Dedifferentiated amniotic fluid mesenchymal stem cell (primary cell): ENCODE results near the gene SDK2.

Source experiments
- DNase-seq: peaks from one replicate; pipeline ENCODE4 v3.0.0-alpha.2; 2016; ENCODE audit errors: extremely low spot score

SDK2 gene, protein sequence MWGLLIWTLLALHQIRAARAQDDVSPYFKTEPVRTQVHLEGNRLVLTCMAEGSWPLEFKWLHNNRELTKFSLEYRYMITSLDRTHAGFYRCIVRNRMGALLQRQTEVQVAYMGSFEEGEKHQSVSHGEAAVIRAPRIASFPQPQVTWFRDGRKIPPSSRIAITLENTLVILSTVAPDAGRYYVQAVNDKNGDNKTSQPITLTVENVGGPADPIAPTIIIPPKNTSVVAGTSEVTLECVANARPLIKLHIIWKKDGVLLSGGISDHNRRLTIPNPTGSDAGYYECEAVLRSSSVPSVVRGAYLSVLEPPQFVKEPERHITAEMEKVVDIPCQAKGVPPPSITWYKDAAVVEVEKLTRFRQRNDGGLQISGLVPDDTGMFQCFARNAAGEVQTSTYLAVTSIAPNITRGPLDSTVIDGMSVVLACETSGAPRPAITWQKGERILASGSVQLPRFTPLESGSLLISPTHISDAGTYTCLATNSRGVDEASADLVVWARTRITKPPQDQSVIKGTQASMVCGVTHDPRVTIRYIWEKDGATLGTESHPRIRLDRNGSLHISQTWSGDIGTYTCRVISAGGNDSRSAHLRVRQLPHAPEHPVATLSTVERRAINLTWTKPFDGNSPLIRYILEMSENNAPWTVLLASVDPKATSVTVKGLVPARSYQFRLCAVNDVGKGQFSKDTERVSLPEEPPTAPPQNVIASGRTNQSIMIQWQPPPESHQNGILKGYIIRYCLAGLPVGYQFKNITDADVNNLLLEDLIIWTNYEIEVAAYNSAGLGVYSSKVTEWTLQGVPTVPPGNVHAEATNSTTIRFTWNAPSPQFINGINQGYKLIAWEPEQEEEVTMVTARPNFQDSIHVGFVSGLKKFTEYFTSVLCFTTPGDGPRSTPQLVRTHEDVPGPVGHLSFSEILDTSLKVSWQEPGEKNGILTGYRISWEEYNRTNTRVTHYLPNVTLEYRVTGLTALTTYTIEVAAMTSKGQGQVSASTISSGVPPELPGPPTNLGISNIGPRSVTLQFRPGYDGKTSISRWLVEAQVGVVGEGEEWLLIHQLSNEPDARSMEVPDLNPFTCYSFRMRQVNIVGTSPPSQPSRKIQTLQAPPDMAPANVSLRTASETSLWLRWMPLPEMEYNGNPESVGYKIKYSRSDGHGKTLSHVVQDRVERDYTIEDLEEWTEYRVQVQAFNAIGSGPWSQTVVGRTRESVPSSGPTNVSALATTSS (N-terminal part only)

DNA sequence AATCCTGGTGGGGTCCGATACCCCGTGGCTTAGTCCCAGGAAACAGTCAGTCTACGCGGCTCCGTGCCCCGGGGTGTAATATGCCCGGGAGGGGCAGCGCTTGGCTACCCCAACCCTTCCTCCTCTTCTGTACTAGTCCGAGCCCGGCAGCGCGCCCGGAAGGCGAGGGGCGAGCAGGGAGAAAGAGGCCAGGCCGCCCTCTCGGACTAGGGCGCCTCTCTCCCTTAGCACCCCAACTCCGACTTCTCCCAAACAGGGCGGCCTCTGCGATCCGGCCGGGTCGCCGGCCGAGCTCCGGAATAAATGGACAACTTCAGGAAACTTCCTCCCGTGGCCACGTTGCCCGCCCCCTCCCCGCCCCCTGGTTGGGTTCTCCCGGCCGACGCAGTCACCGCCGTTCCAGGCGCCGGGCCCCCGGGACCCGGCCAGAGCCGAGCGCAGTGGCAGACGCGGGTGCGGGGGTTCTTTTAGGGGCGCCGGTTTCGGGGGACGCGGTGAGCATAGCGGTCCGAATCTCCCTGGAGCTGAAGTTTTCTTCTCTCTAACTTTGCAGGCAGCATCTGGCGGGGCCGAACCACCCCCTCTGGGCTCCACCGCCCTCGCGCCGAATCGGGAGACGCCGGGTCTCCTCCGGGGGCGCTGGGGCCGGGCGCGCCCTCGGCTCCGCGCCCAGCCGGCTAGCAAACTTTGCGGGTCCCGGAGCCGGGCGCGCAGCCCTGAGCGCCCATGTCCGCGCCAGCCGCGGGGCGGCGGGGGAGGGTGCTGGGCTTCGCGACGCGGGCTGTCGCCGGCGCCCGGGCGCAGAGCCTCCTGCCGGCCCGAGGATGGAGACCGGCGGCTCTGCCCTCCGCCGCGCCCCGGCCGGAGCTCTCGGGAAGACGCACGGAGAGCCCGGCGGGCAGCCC is at the start of gene SDK2:
SDK2 (minus strand) TSS at position 301 of the 905 bp plus-strand sequence. CDS start 357 bp downstream, outside the sequence.
- no peak for DNase-seq

DNA sequence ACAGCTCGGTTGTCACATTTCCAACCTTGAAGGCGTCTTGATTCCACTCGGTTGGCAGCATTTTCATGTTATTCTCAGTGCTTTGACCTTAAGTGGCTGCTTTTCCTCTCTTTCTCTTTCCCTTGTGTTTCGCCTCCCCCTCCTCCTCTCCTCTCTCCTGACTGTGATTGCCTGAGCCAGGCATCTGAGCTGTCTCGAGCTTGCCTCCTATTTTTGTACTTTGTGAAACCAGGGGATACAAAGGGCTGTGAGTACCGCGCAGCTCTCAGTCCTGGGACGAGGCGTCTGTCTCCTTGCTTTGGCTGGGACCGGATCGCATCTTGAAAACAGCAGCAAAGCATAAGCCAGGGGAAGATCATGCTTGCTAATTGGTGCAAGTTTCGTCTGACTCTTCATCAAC is 48.8 kb upstream of the SDK2 start:
- DNase-seq = no peak

DNA sequence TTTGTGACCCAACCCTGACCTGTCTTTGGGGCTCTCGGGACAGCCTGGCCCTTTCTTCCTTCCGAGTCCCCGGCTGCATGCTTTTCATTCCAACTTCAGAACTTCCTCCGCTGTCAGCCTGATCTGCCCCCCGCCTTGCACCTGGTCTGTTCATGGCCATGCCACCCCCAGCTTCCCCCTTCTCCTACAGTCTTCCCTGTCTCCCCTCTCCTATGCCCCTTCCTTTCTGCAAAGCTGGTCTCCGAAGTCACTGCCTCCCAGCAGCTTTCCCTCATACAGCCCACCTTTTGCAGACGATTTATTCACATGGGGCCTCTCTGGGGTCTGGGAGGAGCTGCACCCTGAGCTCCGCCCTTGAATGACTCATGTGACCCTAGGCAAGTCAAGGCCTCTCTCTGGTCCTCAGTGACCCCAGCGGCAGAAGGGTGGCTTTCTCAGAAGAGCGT is 47.1 kb upstream of the SDK2 start:
- no peak for DNase-seq

DNA sequence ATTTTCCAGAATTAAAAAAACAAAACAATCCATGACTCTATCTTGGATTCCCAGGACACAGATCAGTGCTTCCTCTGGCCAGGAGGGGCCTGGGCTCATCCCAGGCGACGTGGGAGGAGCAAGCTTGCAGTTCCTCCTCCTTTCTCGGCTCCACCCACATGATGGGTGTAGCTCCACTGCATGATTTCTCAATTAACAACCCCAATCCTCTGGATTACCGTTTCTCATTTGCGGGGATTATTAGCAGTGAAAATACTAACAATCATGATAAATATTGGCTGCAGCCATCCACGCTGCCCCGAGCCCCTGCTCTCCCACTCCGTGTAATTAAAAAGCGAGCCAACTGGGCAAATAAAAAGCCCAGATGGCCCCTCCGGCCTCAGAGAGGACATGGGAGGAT is 46.4 kb upstream of the SDK2 start:
- DNase-seq = no peak

DNA sequence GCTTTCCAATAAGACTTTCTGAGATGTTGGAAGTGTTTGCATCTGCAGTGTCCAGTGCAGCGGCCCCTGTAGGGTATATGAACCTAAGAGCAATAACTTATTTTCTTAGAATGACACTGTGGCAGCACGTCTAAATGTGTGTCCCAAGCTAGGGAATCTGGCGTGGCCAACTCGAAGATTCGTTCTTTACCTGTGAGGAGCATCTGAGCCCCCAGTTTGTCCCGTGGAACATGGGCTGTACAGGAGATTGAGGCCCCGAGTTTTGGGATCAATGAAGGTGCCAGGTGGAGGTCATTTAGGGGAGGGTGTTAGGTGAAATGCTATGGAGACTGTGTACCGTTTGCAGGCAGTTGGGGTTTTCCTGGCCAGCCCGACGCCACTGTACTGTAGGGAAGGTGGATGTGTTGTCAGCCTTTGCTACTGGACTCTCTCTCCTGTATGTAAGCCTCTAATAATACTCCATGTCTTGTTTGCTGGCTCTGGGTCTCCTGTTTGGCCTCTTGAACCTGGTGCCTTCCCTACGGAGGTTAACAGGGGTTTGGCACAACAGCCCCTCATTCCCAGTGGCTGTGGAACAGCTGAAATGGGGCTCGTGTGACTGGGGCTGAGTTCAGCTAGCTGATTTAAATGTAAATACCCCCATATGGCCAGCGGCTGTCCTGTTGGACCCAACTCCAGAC is 45.5 kb upstream of the SDK2 start:
- DNase-seq = no peak

DNA sequence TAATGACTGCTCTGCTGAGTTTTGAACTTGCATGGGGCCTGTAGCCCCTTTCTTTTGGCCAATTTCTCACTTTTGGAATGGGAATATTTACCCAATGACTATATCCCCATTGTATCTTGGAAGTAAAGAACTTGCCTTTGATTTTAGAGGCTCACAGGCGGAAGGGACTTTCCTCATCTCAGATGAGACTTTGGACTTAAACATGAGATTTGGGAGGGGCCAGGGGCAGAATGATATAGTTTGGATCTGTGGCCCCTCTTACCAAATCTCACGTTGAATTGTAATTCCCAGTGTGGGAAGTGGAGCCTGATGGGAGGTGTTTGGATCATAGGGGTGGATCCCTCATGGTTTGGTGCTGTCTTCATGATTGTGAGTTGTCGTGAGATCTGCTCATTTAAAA is 42.7 kb upstream of the SDK2 start:
- no peak for DNase-seq

DNA sequence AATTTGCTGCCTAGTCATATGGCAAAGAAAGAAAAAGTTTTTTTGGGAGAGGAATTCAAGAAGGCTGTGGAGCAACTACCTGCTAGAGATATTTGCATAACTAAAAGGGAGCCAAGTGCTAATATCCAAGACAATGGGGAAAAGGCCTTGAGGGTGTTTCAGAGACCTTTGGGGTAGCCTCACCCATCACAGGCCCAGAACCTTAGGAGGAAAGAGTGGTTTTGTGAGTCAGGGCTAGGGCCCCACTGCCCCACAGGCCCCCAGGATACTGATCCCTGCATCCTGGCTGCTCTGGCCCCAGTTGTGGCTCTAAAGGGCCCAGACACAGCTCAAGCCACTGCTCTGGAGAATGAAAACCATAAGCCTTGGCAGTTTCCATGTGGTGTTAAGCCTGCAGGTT is 41.9 kb upstream of the SDK2 start:
- DNase-seq = no peak

DNA sequence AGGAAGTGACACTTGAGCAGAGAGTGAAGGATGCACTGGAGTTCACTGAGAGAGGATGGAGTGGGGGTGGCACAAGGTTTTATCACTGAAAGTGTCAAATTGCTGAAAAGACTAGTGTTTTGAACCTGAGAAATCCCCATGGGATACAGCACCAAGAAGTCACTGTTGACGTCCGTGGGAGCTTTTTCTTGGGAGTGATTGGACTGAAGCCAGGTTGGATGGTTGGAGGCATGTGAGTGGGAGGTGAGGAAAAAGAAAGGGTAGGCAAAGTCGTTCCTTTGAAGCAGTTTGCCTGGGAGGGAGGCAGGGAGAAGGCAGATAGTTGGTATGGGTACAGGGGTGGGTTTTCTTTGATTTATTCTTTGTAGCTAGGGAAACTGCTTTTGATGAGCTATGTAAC is 39.9 kb upstream of the SDK2 start:
- no peak for DNase-seq

DNA sequence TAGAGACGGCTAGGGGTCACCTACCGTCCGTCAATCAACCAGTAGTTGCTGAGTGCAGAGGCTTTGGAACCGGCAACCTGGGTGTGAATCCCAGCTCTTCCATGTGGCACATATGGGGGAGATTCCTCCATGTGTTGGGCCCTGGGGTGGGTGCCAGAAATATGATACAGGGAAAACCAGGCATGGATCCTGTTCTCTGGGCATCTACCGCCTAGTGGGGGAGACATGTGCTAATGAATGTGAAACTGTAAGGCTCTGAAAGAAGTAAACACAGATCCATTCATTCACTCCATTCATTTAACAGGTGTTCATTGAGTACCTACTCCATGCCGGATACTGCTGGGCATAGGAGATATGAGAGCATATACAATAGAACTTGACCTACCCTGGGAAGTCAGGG is 39.5 kb upstream of the SDK2 start:
- DNase-seq = no peak

DNA sequence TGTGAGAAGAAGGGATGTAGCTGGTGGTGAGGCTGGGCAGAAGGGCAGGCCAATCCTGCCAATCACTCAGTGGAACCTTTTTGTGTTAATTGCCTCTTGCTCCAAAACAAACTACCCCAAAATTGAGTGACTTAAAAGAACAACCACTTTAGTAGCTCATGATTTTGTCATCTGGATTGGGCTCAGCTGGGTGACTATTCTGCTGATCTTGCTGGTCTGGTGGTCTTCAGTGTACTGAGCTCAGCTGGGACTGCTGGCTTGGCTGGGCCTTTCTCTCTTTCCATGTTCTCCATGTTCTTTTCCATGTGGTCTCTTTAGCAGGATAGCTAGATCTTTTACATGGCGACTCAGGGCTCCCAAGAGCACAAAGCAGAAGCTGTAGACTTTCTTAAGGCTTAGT is 37.7 kb upstream of the SDK2 start:
- no peak for DNase-seq

DNA sequence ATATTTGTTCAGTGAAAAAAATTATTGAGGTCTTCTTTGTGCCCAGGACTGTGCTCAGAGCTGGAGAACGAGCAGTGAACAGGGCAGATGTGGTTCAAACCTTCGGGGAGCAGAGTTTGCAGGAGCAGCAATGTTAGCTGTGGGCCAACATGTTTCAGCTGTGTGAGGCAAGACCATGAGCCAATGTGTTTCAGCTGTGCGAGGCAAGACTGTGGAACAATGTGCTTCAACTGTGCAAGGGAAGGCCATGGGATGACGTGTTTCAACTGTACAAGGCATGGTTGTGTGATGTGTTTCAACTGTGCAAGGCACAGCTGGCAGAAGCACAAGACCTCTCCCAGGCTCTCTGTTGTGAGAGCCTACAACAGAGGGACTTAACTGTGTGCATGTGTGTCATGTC is 35.2 kb upstream of the SDK2 start:
- no peak for DNase-seq

DNA sequence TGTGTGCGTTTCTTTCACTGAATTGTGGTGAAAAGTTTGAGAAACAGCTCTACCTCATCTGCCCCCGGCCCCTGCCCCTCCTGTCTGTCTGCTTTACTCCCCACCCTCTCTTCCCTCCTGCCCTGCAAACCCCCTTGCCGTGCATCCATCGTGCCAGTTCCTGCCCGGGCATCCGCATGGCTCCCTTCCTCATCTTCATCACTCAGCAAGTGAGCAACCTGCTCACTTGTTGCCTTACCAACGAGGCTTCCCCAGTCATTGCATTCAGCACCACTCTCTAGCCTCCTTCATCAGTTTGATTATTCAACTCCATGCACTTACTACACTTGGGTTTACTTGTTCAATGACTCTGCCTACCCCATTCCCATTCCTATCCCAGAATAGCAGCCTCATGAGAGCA is 34.8 kb upstream of the SDK2 start:
- DNase-seq = no peak

DNA sequence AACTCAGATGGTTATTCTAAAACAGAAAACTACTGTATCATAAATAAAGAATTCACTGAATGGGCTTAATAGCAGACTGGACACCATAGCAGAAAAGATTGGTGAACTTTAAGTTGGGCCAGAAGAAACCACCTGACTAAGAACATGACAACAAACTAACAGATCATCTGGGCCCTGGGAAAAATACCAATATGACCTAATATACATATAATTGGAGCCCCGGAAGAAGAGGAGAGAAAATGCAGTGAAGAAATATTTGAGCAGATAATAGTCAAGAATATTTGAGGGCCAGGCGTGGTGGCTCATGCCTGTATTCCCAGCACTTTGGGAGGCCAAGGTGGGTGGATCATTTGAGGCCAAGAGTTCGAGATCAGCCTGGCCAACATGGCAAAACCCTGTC is 25.5 kb upstream of the SDK2 start:
- no peak for DNase-seq

DNA sequence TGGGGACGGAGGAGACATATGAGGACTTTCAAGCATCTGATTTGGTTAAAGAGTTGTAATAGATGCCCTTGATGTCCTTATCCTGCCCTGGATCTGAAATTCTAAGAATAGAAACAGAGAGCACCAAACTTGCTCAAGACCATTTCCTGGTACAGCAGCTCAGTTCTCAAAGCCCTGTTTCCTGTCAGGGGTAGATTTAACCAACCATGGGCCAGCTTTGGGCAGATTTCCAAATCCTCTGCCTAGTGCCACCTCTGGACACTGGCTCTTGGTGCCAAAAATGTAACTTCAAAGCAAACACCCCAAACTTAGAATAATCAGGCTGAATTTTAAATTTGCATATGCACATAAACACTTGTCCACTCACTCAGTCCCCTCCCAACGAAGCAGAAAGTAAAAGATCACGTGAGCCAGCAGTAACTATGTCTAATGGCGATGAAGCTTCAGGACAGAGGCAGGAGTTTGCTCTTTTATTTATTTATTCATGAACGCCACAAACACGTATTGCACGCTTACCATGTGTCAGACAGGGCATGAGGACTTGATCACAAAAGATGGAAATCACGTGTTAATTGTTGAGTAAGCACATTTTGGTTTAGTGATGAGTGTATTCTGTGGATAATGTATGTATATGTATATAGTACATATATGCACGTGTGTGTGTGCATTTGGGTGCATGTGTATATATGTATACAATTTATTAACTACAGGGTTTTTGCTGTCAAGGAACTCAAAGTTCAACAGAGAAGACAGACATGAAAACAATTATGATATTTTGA is 23.1 kb upstream of the SDK2 start:
- DNase-seq = no peak

DNA sequence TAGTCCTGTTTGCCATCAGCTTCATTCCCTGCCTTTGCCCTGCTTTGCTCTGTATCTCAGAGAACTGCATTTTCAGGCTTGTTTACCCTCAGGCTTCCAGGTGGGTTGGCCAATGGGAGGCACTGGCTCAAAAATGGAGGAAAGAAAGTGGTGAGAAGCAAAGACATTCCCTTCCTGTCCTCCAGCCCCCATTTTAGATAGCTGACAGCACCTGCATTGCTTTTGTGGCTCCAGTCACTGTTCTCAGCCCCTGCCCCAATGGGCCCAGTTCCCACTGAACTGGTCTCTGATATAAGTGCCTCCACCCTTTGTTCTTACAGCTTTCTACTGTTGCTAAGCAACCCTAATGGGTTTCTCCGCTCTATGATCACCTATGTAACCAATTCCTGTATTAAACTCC is 19.4 kb upstream of the SDK2 start:
- no peak for DNase-seq

DNA sequence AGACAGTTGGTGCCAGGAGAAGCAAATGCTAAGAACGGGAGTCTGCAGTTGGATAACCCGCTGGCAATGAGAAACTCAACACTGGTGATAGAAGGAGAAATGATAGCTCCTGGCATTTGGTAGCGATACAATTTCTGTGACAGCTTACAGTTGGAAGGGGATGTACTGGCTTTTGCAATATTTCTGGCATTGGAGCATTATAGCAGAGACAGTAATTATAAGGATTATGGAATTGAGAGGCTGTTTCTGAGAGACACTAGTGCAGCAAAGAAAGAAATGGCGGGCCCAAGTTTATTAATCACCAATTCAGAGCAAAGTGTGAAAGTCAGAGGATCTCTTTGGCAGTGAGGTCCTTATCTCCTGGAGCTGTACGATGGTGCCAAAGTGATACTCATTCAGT is 16.1 kb upstream of the SDK2 start:
- DNase-seq = no peak

DNA sequence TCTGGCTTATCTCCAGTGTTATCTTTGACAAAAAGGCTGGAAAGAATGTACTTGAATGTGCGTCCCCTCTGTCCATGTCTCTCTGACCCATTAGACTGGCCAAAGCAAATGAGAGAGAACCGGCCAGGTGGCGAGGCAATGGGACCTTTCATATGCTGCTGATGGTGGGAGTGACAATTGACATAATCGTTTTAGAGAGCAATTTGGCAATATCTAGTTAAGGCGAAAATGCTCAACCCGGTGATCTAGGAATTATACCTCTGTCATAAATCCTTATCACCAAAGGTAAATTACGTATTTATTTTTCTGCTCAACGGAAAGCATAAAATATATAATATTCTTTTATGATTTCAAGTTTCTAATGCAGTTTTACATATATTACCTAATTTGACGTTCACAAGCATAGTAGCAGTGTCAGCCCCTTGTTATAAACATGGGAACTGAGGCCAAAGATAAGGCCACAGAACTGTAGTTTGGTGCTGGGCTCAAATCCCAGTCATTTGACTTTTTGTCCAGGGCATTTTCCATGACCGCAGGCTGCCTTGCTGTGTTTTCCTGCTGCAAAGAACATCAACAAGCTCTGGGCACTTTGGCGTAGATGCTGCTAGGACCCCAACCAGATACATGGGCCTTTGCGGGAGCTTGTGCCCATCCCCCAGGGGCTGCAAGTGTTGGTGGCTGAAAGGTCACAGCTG is 14.7 kb upstream of the SDK2 start:
- DNase-seq = no peak

DNA sequence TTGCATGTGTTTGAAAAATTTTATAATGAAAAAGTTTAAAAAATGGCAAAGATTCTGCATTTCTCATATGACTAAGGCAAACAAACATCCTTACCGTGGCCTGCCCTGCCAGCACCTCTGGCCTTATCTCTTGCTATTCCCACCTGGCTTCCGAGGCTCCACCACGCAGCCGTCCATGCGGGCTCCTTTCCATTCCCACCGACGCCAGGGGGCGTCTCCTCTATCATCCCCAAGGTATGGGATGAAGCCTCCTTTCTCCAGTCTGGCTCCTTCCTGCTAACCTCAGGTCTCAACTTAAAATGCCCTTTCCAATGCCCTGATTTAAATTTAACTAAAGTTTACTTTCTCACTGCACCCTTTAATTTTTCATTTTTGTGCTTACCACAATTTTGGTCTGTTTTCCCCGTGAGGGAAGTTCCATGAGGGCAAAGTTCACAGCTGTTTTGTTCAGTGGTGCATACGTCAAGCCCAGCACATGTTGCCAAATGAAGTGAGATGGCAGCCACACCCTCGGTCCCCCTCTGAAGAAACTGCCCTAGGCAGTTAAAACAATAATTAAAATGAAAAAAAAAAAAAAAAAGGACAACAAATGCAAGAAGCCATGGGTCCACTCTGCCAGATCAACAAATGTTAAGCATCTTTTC is 13.3 kb upstream of the SDK2 start:
- DNase-seq = no peak

DNA sequence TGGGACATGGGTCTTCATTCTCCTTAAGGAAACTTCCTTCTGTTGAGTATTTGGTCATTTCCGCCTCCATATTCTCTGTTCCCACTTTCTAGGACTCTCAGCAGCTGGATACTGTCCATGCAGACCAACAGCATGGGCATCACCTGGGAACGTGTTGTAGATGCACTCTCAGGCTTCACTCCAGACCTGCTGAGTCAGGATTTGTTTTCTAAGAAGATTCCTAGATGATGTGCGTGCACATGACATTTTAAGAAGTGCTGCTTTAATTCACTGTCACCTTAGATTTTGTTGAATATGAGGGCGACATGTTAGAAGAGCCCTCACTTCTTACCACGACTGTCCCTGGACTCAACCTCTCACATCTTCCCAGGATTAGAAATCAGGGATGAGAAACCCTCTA is 10.0 kb upstream of the SDK2 start:
- DNase-seq = no peak
